GM12873 (cell line): ENCODE results near the gene TUBB4A.

ENCODE experiments used
- CTCF ChIP-seq: IDR thresholded peaks from 2 replicates; pipeline ENCODE4 v1.5.1; 2012; ENCODE audit warnings: low read depth, mild to moderate bottlenecking, moderate library complexity, low read length, control low read depth; ENCODE audit not compliant: insufficient read depth; ENCODE audit errors: missing control alignments

The TUBB4A gene

DNA sequence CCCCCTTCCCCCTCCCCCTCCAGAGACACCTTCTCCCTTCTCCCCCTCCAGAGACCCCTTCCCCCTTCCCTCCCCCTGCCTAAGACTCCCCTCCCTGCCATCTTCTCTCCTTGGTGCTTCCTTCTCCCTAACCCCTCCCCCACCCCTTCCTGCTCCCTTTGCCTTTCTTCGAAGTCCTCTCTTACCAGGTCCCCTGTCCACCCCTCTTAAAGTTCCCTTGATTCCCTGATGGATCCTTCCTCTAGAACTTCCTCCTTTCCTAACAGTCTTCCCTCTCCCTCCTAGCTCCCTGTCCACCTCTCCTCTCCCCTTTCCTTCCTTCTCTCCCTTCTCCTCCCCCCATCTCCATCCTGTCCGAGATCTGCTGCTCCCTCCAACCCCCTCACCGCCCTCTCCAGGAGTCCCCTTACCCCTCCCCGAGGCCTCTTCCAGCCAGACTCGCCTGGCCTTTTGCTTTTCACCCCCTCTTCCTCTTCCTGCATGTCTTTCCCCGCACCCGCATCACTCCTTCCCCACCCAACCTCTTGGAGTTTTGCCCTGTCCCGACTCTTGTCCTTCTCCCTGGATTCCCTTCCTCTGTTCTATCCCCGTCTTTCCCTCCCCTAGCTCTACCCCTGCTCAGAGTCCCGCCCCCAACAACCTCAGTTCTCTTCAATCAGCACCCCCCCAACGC lies 31.8 kb upstream of the TUBB4A start:
- no peak for TF ChIP-seq CTCF

DNA sequence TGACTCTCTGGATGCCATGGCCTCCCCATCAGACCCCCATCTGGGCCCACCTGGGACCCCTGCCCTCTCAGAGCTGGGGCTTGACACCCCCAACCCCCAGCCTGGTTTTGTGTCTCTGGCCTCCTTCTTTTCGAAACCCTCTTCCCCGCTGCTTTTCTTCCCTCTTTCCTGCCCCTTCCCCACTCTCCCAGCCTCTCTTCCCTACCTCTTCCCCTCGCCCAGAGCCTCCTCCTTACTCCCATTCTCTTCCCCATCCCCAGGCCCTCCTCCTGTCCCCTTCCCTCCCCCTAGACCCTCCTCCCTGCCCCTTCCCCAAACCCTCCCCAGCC lies 30.9 kb upstream of the TUBB4A start:
- TF ChIP-seq CTCF = no peak

DNA sequence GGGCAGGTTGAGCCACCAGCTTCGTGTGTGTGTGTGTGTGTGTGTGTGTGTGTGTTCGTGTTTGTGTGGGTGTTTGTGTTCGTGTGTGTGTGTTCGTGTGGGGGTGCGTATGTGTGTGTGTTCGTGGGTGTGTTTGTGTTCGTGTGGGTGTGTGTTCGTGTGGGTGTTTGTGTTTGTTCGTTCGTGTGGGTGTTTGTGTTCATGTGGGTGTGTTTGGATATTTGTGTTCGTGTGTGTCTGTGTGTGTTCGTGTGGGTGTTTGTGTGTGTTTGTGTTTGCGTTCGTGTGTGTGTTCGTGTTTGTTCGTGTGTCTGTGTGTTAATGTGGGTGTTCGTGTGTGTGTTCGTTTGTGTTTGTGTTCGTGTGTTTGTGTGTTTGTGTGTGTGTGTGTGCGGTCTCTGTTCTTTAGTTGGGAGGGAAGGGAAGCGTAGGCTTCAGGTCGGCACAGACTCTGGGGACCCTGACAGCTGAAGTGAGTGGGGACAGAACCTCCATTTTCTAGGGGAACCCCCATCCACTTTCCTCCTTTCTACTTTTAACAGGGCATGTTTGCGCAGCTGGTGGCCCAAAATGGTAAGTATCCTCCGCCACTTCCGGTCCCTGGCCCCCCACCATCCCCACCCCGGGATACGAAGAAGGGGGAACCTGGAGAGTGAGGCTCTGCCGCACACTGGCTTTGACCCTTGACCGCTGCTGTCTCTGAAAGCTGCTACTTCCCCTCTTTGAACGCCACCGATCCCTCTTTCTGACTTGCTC lies 30.3 kb upstream of the TUBB4A start:
- TF ChIP-seq CTCF = no peak

DNA sequence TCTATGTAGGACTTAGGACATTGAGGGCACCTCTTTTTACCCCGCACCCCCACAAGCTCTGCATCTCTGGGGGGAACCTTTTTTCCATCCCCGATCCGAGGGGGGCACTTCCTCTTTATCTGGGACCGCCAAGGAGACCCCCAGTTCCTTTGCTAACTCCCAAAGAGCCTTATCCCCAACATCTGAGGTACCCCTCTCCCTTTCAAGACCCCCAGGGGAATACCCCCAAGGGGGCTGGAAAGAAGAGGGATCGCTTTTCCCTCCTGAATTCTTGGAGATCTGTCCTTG lies 29.8 kb upstream of the TUBB4A start:
- TF ChIP-seq CTCF = no peak

DNA sequence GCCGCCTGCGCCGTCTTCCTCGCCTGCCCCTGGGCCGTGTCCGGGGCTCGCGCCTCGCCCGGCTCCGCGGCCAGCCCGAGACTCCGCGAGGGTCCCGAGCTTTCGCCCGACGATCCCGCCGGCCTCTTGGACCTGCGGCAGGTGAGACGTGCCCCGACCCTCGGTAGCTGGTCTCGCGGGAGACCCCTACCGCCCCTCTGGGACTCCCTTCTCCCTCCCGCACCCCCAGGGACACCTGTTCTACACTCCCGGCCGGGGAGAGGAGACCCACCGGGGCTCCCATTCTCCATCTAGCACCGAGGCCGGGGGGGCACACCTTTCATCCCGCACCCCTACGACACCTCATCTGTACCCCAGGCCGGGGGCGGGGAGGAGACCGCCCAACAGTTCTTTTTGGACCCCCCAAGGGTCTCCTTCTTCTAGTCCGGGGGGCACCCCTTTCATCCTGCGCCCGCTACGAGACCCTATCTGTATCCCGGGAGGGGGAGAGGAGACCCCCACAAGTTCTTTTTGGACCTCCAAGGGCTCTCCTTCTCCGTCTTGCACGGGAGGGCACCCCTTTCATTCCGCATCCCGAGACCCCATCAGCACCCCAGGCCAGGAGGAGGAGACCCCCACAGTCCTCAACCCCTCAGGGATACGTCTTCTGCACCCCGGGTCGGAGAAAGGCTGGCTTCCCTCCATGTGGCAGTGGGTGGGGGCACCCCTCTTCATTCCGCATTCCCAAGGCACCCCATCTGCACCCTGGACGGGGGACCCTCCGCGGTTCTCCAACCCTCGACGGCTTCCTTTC lies 29.2 kb upstream of the TUBB4A start:
- TF ChIP-seq CTCF = no peak

DNA sequence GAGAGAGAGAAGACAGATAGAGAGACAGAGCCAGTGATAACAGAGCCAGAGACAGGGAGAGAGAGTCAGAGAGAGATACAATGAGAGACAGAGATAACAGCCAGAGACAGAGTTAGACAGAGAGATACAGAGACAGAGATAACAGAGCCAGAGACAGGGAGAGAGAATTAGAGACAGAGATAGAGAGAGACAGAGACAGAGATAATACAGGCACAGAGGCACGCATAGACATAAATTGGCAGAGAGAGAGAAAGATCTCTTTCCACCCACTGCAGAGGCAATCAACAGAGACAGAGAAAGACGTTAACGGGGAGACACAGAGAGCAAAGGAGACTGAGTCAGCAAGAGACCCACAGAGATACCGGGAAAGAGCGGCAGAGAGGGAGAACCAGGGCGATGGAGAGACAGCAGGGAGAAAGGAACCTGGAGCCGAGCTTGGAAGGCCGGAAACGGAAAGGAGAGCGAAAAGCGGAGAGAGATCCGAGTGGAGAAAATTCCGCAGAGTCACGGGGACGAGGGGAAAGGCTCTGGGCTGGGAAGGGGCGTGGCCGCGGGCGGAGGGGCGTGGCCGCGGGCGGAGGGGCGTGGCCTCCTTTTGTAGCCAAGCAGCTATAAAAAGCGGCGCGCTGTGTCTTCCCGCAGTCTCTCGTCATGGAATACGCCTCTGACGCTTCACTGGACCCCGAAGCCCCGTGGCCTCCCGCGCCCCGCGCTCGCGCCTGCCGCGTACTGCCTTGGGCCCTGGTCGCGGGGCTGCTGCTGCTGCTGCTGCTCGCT lies 28.5 kb upstream of the TUBB4A start, which contains the start of gene TNFSF9:
Gene TNFSF9 (plus strand): TSS at position 641 of the 777 bp plus-strand sequence. CDS start 11 bp downstream, at position 652.
- no peak for TF ChIP-seq CTCF

- no peak for TF ChIP-seq CTCF
These were observed 27.9 kb upstream of the TUBB4A start for GRCh38 chr19:6529937-6530385.
